HepG2 (cell line): ENCODE measurements around the gene CSTF2. TPM values are rescaled to one million over a fixed set of nuclear protein-coding genes. Genes with fewer than 3 reads are reported as not detected.

Experiments
- EED ChIP-seq: sonication (generic); formaldehyde crosslinking; IDR thresholded peaks from 2 replicates; pipeline ENCODE4 v1.5.0; 2020; ENCODE audit warnings: mild to moderate bottlenecking, missing genetic modification reagents
- HNRNPUL1 ChIP-seq: fragments of 200-400 bp; formaldehyde crosslinking; IDR thresholded peaks from 2 replicates; pipeline ENCODE4 v1.6.1; 2017; ENCODE audit warnings: low read depth, mild to moderate bottlenecking, low read length, moderate library complexity
- KLF6 ChIP-seq: IDR thresholded peaks from 2 replicates; pipeline ENCODE4 v1.8.0; 2016; ENCODE audit warnings: missing biosample characterization, missing genetic modification reagents
- MTF1 ChIP-seq: sonication (generic); formaldehyde crosslinking; IDR thresholded peaks from 2 replicates; pipeline ENCODE4 v1.5.0; 2020; ENCODE audit warnings: missing genetic modification reagents
- SMARCE1 ChIP-seq: fragments of 450-650 bp; IDR thresholded peaks from 2 replicates; pipeline ENCODE4 v1.6.1; 2017; ENCODE audit warnings: borderline replicate concordance
- TMF1 ChIP-seq: sonication (generic); formaldehyde crosslinking; IDR thresholded peaks from 2 replicates; pipeline ENCODE4 v1.8.1; 2022; ENCODE audit warnings: low read depth, missing genetic modification reagents
- ZBTB7A ChIP-seq: sonication (generic); formaldehyde crosslinking; IDR thresholded peaks from 2 replicates; pipeline ENCODE4 v1.8.0; 2022; ENCODE audit warnings: mild to moderate bottlenecking, missing genetic modification reagents
- ZNF121 ChIP-seq: sonication (generic); formaldehyde crosslinking; IDR thresholded peaks from 2 replicates; pipeline ENCODE4 v1.5.0; 2020; ENCODE audit warnings: mild to moderate bottlenecking, missing genetic modification reagents
- polyA plus RNA-seq, 8 experiments: library from polyadenylated mRNA; depleted of rRNA in 3 of 8; stranded (reverse) in 7 of 8; unstranded in 1 of 8; fragments of >200 nt; fragmentation: Illumina TruSeq in 4 of 8; extraction: Trizol in 4 of 8; gene quantifications; 2 replicates each; pipeline versions ENCODE4 v1.2.1 to v1.2.3, GENCODE V29; 2011 to 2016; ENCODE audit warnings: low read depth in 4 of 8, missing spikeins in 1 of 8, mixed read lengths in 1 of 8; ENCODE audit not compliant: insufficient read depth in 1 of 8
- total RNA-seq, 5 experiments: library from RNA; depleted of rRNA; stranded (reverse); fragments of >200 nt; fragmentation: Illumina TruSeq; extraction: Trizol; gene quantifications; 2 replicates each; pipeline ENCODE4 v1.2.3, GENCODE V29; 2016; ENCODE audit warnings: low read depth in 1 of 5
- TF ChIP-seq, protein P1 (sequence below): fragments of 450-650 bp; IDR thresholded peaks from 2 replicates; pipeline ENCODE4 v1.6.1; 2017; ENCODE audit warnings: mild to moderate bottlenecking
- TF ChIP-seq, protein P2 (sequence below): sonication (generic); formaldehyde crosslinking; IDR thresholded peaks from 2 replicates; pipeline ENCODE4 v1.5.0; 2020; ENCODE audit warnings: missing genetic modification reagents
- TF ChIP-seq, protein P3 (sequence below): sonication (generic); formaldehyde crosslinking; IDR thresholded peaks from 2 replicates; pipeline ENCODE4 v1.8.0; 2022; ENCODE audit warnings: mild to moderate bottlenecking, missing genetic modification reagents, borderline replicate concordance
- TF ChIP-seq, protein P4 (sequence below): sonication (generic); formaldehyde crosslinking; IDR thresholded peaks from 2 replicates; pipeline ENCODE4 v1.4.0; 2020; ENCODE audit warnings: missing genetic modification reagents
- TF ChIP-seq, protein P5 (sequence below): sonication (generic); formaldehyde crosslinking; IDR thresholded peaks from 2 replicates; pipeline ENCODE4 v1.4.0; 2020; ENCODE audit warnings: missing genetic modification reagents, borderline replicate concordance

Gene CSTF2
- total and polyA plus RNA-seq, 2 of the 13 experiments (the other 11 are each of a cell fraction or from before 2014, with no cell fraction given): 19.7 to 26.7 TPM

DNA sequence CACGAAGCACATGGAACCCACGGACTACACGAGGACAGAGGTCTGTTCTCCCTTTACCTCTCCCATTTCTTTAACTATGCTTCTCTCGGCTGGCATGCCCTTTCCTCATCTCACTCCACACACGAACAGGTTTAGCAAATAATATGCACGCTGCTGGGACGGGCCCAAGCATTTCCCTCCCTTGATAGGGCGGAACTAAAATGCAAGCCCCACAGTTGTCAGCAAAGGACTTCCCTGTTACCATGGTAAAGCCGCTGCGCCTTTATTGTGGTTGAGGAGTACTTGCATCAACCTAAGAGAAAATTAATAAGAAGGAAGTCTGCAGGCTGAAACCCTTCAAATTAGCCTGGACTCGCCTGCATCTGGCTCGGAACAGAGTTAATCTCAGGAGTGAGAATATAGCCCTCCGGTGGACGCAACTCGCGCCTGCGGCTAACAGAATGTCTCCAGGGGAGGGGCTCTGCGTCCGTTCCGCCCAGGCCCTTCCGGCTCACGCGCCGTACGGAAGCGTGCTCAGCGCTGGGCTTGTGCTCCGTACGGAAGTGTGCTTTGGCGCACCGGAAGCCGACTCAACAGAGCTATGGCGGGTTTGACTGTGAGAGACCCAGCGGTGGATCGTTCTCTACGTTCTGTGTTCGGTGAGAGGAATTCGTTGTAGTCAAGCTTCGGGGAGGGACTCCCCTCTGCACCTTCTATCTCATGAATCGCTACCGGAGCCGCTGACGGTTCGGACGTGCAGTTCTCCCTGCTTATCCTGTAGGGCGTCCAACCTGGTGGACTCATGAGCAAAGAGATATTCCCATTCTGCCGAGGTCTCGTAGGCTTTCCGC, at the start of gene CSTF2 (continued):
- TF ChIP-seq HNRNPUL1 (no peak), EED (CRISPR knock-in tag) (no peak), ZBTB7A (CRISPR knock-in tag) (no peak), KLF6 (CRISPR knock-in tag) (no peak), ZNF121 (CRISPR knock-in tag) (peak; percentile 20; the same call in 1 of the 2 replicates), TMF1 (CRISPR knock-in tag) (no peak), MTF1 (CRISPR knock-in tag) (no peak), SMARCE1 (no peak)
- TF ChIP-seq, protein P1, sequence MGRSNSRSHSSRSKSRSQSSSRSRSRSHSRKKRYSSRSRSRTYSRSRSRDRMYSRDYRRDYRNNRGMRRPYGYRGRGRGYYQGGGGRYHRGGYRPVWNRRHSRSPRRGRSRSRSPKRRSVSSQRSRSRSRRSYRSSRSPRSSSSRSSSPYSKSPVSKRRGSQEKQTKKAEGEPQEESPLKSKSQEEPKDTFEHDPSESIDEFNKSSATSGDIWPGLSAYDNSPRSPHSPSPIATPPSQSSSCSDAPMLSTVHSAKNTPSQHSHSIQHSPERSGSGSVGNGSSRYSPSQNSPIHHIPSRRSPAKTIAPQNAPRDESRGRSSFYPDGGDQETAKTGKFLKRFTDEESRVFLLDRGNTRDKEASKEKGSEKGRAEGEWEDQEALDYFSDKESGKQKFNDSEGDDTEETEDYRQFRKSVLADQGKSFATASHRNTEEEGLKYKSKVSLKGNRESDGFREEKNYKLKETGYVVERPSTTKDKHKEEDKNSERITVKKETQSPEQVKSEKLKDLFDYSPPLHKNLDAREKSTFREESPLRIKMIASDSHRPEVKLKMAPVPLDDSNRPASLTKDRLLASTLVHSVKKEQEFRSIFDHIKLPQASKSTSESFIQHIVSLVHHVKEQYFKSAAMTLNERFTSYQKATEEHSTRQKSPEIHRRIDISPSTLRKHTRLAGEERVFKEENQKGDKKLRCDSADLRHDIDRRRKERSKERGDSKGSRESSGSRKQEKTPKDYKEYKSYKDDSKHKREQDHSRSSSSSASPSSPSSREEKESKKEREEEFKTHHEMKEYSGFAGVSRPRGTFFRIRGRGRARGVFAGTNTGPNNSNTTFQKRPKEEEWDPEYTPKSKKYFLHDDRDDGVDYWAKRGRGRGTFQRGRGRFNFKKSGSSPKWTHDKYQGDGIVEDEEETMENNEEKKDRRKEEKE: no peak
- TF ChIP-seq, protein P2, sequence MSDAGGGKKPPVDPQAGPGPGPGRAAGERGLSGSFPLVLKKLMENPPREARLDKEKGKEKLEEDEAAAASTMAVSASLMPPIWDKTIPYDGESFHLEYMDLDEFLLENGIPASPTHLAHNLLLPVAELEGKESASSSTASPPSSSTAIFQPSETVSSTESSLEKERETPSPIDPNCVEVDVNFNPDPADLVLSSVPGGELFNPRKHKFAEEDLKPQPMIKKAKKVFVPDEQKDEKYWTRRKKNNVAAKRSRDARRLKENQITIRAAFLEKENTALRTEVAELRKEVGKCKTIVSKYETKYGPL (CRISPR knock-in tag): no peak
- TF ChIP-seq, protein P3, sequence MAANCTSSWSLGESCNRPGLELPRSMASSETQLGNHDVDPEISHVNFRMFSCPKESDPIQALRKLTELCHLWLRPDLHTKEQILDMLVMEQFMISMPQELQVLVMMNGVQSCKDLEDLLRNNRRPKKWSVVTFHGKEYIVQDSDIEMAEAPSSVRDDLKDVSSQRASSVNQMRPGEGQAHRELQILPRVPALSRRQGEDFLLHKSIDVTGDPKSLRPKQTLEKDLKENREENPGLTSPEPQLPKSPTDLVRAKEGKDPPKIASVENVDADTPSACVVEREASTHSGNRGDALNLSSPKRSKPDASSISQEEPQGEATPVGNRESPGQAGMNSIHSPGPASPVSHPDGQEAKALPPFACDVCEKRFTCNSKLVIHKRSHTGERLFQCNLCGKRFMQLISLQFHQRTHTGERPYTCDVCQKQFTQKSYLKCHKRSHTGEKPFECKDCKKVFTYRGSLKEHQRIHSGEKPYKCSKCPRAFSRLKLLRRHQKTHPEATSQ (CRISPR knock-in tag): no peak
- TF ChIP-seq, protein P4, sequence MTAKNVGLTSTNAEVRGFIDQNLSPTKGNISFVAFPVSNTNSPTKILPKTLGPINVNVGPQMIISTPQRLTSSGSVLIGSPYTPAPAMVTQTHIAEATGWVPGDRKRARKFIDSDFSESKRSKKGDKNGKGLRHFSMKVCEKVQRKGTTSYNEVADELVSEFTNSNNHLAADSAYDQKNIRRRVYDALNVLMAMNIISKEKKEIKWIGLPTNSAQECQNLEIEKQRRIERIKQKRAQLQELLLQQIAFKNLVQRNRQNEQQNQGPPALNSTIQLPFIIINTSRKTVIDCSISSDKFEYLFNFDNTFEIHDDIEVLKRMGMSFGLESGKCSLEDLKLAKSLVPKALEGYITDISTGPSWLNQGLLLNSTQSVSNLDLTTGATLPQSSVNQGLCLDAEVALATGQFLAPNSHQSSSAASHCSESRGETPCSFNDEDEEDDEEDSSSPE (CRISPR knock-in tag): no peak; the same call in 1 of the 2 replicates
- TF ChIP-seq, protein P5, sequence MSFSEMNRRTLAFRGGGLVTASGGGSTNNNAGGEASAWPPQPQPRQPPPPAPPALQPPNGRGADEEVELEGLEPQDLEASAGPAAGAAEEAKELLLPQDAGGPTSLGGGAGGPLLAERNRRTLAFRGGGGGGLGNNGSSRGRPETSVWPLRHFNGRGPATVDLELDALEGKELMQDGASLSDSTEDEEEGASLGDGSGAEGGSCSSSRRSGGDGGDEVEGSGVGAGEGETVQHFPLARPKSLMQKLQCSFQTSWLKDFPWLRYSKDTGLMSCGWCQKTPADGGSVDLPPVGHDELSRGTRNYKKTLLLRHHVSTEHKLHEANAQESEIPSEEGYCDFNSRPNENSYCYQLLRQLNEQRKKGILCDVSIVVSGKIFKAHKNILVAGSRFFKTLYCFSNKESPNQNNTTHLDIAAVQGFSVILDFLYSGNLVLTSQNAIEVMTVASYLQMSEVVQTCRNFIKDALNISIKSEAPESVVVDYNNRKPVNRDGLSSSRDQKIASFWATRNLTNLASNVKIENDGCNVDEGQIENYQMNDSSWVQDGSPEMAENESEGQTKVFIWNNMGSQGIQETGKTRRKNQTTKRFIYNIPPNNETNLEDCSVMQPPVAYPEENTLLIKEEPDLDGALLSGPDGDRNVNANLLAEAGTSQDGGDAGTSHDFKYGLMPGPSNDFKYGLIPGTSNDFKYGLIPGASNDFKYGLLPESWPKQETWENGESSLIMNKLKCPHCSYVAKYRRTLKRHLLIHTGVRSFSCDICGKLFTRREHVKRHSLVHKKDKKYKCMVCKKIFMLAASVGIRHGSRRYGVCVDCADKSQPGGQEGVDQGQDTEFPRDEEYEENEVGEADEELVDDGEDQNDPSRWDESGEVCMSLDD: no peak
